GM10266 (cell line): ENCODE data around the gene LRRC61.
"Not testable (repeated sequence)": the region's sequence is repeated elsewhere in the genome, so short reads cannot be mapped to it uniquely, and the experiment has no call there.

Source experiments
- DNase-seq: peaks from one replicate; pipeline ENCODE4 v3.0.0; 2012; ENCODE audit errors: extremely low spot score
- CTCF ChIP-seq: IDR thresholded peaks from 2 replicates; pipeline ENCODE4 v1.5.1; 2012; ENCODE audit warnings: mild to moderate bottlenecking, low read depth; ENCODE audit not compliant: control insufficient read depth, insufficient read depth; ENCODE audit errors: missing control alignments

Gene LRRC61

GRCh38 chr7:150383710-150384397, 60.7 kb downstream of the LRRC61 start:
- no peak for TF ChIP-seq CTCF
- no peak for DNase-seq

- DNase-seq, result no peak
- no peak for TF ChIP-seq CTCF
Measured at GRCh38 chr7:150384406-150385301, 61.5 kb downstream of the LRRC61 start.

- TF ChIP-seq CTCF, result no peak
- DNase-seq, result no peak
Measured at GRCh38 chr7:150385302-150385723, 62.2 kb downstream of the LRRC61 start.

- not testable (repeated sequence) for DNase-seq
Measured at GRCh38 chr7:150385884-150386283, 62.7 kb downstream of the LRRC61 start.
